ENCODE results near the gene ROPN1L. TPM values are rescaled to one million over a fixed set of nuclear protein-coding genes. Genes with fewer than 3 reads are reported as not detected.

Gene ROPN1L
- total RNA-seq, 4 donors from 2014 or later = 0.56 to 2.2 (median 1.4) TPM; not detected in 1

DNA sequence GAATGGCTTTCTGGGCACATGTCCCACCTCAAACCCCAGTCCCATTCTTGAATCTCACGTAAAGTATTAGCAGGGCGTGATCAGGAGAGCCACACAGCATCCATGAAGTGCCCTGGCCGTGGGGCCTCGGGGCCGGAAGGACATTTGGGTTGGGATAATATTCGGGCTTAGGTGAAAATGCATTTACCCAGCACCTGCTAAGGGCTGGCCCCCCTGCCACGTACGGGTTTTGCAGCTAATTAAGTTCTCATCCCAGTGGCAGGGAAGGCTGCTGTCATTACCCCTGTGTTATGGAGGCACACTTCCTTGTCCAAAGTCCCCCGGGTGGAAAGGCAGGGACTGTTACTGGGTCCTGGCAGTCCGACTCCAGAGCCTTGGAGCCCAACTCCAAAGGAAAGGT lies 29.0 kb downstream of the ROPN1L start:
- no peak for ATAC-seq (ENCODE audit: low FRiP score)
- DNase-seq (ENCODE audit: low spot score) = no peak
- TF ChIP-seq, protein P1, sequence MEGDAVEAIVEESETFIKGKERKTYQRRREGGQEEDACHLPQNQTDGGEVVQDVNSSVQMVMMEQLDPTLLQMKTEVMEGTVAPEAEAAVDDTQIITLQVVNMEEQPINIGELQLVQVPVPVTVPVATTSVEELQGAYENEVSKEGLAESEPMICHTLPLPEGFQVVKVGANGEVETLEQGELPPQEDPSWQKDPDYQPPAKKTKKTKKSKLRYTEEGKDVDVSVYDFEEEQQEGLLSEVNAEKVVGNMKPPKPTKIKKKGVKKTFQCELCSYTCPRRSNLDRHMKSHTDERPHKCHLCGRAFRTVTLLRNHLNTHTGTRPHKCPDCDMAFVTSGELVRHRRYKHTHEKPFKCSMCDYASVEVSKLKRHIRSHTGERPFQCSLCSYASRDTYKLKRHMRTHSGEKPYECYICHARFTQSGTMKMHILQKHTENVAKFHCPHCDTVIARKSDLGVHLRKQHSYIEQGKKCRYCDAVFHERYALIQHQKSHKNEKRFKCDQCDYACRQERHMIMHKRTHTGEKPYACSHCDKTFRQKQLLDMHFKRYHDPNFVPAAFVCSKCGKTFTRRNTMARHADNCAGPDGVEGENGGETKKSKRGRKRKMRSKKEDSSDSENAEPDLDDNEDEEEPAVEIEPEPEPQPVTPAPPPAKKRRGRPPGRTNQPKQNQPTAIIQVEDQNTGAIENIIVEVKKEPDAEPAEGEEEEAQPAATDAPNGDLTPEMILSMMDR (IDR thresholded peaks at IDR 0.05) = no peak

DNA sequence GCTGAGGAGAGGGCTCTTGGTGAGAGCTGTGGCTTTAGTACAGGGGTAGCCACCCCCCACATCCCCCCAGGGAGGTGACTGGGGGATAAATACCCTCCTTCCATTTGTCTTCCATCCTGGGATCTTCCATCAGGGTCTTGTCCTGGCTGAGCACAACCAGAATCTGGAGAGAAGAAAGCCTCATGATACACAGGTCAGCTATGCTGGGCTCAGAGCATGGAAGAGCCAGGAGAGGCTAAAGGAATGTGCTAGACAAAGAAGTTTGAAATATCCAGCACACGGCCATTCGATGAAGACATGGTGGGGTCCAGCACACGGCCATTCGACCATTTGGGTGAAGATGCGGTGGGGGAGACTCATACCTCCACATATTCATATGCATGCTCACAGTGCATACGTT lies 30.0 kb downstream of the ROPN1L start:
- no peak for ATAC-seq (ENCODE audit: low FRiP score)
- no peak for DNase-seq (ENCODE audit: low spot score)
- TF ChIP-seq, protein P1 (IDR thresholded peaks at IDR 0.05) = no peak

DNA sequence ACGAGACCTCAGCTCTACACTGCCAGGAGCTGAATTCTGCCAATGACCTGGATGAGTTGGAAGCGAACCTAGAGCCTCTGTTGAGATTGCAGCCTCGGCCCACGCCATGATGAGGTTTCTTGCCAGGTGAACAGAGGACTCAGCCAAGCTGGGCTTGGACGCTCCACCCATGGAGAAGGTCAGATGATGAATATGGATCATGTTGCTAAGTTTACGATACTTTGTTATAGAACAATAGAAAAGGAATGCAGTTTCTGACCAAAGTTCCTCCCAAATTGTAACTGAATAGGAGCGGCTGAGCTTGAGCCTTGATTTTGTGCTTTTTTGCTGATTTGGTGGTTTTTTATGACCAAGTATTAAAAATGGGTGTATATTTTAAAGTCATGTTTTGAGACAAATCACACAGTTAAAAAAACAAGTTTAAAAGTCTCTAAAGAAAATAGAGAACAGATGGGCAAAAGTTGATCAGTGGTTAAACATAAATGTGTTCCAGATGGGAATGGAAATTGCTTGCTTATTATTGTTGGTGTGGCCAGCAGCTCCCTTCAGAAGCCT lies 32.9 kb downstream of the ROPN1L start:
- no peak for DNase-seq (ENCODE audit: low spot score)
- TF ChIP-seq, protein P1 (IDR thresholded peaks at IDR 0.05) = no peak
- ATAC-seq (ENCODE audit: low FRiP score) = no peak

DNA sequence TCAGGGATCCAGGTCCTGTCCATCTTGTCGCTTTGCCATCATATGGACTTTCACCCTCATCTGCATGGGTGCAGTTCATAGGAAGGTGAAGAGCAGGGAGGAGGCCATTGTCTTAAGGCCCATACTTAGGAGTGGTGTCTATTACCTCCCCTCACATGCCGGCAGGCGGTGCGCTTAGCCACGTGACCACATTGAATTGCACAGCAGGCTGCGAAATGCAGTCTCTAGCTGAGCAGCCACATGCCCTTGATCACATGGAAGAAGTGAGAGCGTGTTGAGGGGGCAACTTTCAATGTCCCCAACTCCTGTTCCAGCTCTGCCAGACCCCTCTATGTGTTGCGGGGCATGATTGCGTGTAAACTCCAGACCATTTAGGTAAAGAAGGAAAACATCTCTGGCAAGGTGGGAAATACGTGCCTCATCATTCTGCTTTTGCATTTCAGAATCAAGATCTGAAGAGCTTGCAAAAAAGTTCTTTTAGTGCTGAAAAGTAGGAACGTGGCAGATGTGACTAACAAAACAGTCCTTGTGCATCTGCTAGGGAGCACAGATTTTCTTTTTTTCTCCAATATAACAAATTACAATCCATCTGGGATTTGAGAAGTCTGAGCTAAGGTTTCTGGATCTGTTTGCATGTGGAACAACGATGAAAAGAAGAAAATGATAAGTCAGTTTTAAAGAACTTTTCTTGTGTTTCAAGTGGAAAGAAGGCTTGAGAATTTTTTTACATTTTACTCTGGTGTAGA lies 34.4 kb downstream of the ROPN1L start:
- ATAC-seq (ENCODE audit: low FRiP score) (no peak), DNase-seq (ENCODE audit: low spot score) (no peak)
- TF ChIP-seq, protein P1 (IDR thresholded peaks at IDR 0.05) = no peak

DNA sequence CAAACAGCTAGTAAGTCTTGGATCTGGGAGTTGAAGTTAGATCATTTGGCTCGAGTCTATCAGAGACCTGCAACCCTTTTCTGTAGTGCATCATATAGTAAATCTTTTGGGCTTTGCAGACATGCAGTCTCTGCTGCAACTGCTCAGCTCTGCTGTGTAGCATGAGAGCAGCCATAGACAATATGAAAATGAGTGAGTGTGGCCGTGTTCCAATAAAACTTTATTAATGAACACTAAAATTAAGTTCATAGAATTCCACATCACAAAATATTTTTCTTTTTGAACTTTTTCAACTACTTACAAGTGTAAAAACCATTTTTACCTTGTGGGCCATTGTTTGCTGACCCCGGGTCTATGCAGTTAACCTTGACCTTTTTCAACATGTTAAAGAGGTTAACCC lies 35.2 kb downstream of the ROPN1L start:
- ATAC-seq (ENCODE audit: low FRiP score) (no peak), DNase-seq (ENCODE audit: low spot score) (no peak)
- TF ChIP-seq, protein P1 (IDR thresholded peaks at IDR 0.05) = no peak

DNA sequence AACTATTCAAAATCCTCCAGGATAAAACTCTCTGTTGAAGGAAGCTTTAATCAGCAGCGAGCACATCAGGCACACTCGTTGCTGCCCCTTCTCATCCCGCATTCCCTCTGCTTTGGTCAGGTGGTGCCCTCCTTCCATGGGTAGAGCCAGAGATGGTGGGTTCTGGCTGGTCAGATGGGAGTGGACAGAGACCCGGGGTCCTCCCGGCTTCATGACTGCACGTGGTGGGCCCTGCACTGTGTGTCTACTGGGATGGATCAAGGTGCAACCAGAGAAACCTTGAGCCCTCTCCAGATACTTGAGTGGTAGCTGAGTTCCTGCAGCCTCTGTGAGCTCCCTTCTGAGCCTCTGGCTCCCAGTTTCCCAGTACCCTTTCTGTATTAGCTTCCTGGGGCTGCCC lies 36.3 kb downstream of the ROPN1L start:
- DNase-seq (ENCODE audit: low spot score) = no peak
- TF ChIP-seq, protein P1 (IDR thresholded peaks at IDR 0.05) = no peak
- ATAC-seq (ENCODE audit: low FRiP score) = no peak

DNA sequence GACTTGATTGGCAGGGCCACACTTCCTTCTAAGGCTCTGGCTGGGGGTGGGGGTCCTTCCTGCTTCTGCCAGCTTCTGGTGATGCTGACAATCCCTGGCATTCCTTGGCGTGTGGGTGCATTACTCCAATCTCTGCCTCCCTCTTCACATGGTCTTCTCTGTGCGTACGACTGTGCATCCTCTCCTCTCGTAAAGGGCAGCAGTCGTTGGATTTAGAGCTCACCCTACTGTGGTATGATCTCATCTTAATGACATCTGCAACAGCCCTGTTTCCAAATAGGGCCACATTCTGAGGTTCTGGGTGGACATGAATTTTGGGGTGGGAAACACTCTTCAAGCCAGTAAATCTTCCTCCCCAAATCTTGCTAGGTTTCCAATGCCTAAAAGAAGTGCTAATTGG lies 36.8 kb downstream of the ROPN1L start:
- no peak for ATAC-seq (ENCODE audit: low FRiP score)
- TF ChIP-seq, protein P1 (IDR thresholded peaks at IDR 0.05) = no peak
- no peak for DNase-seq (ENCODE audit: low spot score)
